Suppressor macrophage treated with lipopolysaccharide for 4 hours (primary cell): ENCODE results near the gene DTHD1.
A peak's percentile ranks its signal among the peaks of the same experiment; 100 is the strongest.

Experiments
- DNase-seq: peaks from one replicate; pipeline ENCODE4 v3.0.0-alpha.2; 2020

The DTHD1 gene

DNA sequence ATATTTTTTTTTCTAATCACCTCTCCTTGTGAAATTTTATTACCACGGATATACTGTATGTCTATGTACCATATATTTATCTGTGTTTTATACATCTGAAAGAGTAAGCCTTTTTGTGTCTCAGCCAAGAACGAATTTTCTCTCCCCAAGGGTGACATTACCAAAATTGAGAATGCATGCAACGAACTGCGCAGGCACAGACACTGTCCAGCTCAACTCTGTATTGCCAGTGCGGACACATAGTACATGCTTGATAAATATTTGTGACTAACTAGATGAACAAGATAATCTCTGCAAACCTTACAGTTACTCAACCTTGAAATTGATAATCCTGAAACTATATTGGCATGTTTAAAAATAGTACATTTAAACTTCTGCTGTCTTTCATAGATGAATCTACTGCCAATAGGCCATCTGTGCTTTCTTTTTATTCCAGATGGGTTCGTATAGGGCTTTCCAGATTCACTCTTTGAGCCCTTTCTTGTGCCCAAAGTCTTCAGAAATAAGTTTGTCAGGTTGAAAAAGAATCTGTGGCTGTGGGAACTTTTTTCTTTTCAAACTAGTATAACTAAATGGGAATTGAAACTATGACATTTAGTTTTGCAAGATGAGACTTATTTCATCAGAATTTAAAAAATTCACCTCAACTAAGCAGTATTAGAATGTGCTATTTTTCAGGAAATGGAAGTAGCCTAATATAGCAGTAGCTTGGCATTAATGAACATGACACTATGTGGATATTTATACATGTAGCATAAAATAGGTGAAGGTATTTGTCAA is 38.9 kb downstream of the DTHD1 start:
- peak; percentile 83 for DNase-seq

- DNase-seq, result no peak
Observed at GRCh38 chr4:36321176-36321575, 39.8 kb downstream of the DTHD1 start.

- peak; percentile 95 for DNase-seq
Observed at GRCh38 chr4:36322921-36323354, 41.5 kb downstream of the DTHD1 start.

DNA sequence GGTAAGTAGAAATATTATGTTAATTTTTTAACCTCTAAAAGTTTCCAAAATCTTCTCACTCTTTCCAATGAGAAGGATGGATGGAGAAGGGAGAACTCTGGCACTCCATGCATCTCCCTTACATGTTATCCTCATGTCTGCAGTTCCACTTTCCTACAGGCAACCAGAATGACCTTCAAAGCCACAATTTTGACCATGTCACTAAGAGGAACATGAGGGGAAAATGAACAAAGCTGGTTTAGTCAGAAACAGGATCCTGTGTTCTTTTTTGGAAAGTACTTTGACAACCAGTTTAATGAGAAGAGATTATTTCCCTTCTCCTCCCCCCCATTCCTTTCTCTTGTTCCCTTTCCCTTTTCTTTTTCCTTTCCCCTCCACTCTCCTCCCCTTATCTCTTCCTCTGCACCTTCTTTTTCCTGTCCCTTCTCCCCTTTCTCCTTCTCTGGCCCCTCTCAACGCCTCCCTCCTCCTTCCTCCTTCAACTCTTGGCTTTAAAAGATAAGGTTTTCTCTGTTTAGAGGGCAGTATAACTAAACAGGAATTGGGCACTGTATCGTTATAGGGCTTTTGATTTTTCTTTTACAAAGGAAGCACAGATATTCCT is 42.5 kb downstream of the DTHD1 start:
- DNase-seq, result peak; percentile 89

DNA sequence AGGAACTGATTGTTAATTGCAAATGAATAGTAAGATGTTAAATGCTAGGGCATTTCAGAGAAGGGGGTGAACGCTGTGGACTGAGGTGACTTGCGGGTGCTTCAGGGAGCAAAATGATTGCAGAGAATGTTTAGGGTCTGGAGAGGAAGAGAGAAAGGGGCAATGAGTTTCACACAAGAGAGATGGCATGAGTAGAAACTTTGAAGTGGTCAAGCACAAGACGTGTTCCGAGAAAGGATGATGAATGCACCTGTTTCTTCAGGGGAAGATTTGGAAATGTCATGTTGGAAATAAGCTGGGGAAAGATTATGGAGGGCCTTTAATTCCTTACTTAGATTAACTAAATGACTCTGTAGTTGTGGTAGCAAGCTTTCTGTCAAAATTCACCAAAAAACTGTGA is 43.4 kb downstream of the DTHD1 start:
- no peak for DNase-seq

- peak; percentile 89 for DNase-seq
Observed at GRCh38 chr4:36325499-36325898, 44.1 kb downstream of the DTHD1 start.

DNA sequence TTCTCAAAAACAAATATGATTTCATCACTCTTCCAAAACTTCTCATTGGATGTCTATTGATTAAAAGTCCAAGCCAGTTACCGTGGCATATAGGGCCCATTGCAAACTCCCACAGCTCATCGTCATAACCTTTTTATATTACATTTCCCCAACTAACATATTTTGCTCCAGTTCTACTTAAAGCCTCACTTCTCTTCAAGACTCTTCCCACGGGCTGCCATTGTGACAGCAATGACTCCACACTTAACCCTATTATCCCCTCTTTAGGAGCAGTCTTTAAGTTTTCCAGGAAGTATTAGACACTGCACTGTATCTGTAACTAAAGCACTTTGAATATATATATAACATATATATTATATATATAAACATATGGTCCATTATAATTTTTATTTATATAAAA is 44.5 kb downstream of the DTHD1 start:
- peak; percentile 79 for DNase-seq

- peak; percentile 78 for DNase-seq
Observed at GRCh38 chr4:36326476-36327029, 45.1 kb downstream of the DTHD1 start.

- no peak for DNase-seq
Observed at GRCh38 chr4:36327400-36327799, 46.0 kb downstream of the DTHD1 start.

GRCh38 chr4:36328130-36328529 is 46.7 kb downstream of the DTHD1 start:
- DNase-seq, result peak; percentile 50

- DNase-seq, result no peak
Observed at GRCh38 chr4:36329228-36329627, 47.8 kb downstream of the DTHD1 start.

GRCh38 chr4:36330796-36331195 is 49.4 kb downstream of the DTHD1 start:
- DNase-seq, result no peak

DNA sequence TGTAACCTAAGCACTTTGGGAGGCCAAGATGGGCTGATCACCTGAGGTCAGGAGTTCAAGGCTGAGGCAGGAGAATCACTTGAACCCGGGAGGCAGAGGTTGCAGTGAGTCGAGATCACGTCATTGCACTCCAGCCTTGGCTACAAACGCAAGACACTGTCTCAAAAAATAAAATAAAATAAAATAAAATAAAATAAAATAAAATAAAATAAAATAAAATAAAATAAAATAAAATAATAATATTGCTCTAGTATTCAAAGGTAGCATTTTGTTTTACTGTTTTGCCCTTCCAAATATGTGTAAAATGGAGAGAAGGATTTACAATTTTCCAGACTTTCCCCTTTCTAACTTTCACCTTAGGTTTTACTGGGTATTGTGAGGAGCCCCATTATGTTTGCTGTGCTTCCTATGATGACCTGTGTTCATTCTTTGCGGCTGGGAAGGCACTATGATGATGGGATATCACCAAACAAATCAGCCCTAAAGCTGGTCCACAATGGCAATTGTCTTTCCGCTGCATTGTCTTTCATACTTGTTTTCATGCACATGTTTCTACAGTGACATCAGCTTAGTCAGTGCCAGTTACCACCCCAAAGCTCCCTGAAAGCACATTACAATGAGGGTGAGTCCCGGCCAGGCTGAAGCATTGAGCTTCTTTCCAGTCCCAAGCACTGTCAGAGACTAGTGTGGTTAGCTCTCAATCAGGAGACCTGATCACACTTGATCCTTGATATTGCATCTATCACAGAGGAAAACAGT is 50.8 kb downstream of the DTHD1 start:
- DNase-seq, result no peak

DNA sequence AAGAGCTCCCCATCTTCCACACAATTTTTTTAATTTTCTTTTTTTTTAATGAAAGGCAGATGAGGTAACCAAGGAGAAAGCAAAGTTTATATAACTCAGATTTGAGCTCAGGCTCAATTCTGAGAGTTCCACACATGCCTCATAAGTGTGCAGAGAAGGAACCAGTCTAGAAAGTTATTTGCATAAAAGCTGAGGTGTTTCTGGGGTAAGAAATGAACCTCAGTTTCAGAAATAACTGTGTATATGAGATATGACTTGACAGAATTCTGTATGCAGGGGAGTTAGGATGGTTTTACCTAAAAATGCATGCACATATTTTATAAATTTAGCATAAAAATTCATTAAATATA is 51.3 kb downstream of the DTHD1 start:
- DNase-seq, result no peak

- no peak for DNase-seq
Observed at GRCh38 chr4:36333303-36333877, 52.0 kb downstream of the DTHD1 start.

DNA sequence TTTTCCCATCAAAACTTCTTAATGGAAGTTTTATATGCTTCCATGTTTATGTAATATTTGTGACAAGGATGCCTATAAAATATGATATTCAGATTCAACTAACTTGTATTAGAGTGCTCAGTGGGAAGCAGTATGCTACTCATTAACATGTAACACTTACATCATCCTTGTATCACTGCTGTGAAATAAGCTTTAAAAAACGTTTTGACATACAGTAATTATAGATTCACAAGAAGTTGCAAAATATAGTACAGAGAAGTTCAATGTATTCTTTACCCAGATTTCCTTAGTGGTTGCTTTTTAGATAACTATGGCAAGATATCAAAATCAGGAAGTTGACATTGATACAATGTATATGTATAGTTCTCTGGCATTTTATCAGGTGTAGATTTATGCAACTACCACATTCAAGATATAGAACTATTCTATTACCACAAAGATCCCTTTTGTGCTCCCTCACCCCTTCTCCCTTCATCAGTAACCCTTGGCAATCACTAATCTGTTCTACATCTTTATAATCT is 56.3 kb downstream of the DTHD1 start:
- DNase-seq, result peak; percentile 53

GRCh38 chr4:36338973-36339372 is 57.6 kb downstream of the DTHD1 start:
- DNase-seq, result no peak

DNA sequence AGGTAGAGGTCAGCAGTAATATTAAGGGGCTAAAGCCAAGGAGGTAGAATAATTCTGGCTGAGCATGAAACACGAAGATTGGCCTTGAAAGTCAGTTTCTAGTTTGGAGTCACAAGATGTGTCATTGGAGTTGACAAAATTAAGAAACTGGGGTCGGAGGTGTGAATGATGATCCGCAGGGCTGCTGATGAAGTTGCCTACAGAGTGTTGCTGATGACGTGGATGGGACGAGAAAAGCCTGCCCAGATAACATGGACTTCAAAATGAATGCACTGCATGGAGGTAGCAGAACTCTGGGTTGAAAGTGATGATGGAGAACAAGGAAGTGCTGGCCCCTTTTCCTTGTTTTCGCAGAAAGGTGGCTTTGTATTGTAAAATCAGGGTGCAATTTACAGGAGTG is 60.5 kb downstream of the DTHD1 start:
- no peak for DNase-seq

DNA sequence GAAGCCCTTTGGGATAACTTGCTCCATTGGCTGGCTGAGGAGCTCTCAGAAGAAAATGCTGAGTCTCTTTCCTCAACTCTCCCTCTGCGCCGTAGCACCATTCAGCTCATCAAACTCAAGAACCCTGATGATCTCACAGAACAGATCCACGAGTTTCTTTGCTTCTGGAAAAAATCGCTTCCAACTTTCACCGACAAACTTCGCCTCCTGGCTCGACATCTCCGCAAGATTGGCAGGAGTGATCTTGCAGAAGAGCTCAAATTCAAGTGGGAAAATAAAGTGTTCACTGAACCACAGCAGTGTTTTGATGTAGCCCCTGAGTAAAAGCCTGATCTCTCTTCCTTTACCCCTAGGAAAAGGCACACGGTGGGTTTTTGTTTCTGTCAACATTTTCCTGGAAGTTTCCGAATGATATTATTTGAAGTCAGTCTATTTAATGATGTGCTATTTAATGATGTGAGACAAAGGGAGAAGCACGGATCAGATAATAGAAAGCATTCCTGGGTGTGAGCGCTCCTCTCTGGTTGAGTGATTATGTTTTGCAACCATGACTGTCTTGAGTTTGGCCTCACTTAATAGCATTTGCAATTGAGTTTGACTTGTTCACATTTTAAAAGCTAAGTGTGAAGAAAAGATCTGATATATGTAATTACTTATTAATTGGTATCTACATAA is 62.2 kb downstream of the DTHD1 start:
- DNase-seq, result no peak

GRCh38 chr4:36348403-36348938 is 67.1 kb downstream of the DTHD1 start:
- peak; percentile 90 for DNase-seq

- no peak for DNase-seq
Observed at GRCh38 chr4:36349938-36350549, 68.6 kb downstream of the DTHD1 start.
